Measurements from ENCODE around the gene TEKT3.

DNA sequence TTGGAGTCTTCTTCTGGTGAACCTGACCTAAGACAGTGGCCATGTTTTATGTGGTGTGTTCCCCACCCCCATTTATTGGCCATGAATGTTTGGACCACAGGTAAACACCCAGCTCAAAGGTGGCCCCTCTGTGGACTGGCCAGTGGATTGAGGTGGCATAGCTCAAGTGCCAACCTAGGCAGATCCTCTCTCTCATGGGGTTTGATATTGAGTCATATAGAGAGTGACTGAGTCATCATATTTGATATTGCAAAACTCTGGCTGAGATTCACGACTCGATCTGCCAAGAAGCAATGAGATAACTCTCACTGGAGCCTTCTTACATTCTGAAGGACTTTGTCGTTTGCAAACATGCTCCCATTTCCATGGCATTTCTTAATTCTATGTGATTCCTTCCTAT, 10.5 kb upstream of the TEKT3 start:
- TF ChIP-seq, protein P1, sequence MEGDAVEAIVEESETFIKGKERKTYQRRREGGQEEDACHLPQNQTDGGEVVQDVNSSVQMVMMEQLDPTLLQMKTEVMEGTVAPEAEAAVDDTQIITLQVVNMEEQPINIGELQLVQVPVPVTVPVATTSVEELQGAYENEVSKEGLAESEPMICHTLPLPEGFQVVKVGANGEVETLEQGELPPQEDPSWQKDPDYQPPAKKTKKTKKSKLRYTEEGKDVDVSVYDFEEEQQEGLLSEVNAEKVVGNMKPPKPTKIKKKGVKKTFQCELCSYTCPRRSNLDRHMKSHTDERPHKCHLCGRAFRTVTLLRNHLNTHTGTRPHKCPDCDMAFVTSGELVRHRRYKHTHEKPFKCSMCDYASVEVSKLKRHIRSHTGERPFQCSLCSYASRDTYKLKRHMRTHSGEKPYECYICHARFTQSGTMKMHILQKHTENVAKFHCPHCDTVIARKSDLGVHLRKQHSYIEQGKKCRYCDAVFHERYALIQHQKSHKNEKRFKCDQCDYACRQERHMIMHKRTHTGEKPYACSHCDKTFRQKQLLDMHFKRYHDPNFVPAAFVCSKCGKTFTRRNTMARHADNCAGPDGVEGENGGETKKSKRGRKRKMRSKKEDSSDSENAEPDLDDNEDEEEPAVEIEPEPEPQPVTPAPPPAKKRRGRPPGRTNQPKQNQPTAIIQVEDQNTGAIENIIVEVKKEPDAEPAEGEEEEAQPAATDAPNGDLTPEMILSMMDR (IDR thresholded peaks at IDR 0.05), result no peak
- TF ChIP-seq USF2 (IDR thresholded peaks at IDR 0.05; ENCODE audit: borderline replicate concordance, low read depth, low read length) (no peak), JUND (IDR thresholded peaks at IDR 0.05) (peak; percentile 65), POLR2AphosphoS5 (IDR thresholded peaks at IDR 0.05; ENCODE audit: low read depth, low read length) (no peak), GATA2 (CRISPR knock-in tag; IDR thresholded peaks at IDR 0.05) (no peak)
- TF ChIP-seq, protein P2, sequence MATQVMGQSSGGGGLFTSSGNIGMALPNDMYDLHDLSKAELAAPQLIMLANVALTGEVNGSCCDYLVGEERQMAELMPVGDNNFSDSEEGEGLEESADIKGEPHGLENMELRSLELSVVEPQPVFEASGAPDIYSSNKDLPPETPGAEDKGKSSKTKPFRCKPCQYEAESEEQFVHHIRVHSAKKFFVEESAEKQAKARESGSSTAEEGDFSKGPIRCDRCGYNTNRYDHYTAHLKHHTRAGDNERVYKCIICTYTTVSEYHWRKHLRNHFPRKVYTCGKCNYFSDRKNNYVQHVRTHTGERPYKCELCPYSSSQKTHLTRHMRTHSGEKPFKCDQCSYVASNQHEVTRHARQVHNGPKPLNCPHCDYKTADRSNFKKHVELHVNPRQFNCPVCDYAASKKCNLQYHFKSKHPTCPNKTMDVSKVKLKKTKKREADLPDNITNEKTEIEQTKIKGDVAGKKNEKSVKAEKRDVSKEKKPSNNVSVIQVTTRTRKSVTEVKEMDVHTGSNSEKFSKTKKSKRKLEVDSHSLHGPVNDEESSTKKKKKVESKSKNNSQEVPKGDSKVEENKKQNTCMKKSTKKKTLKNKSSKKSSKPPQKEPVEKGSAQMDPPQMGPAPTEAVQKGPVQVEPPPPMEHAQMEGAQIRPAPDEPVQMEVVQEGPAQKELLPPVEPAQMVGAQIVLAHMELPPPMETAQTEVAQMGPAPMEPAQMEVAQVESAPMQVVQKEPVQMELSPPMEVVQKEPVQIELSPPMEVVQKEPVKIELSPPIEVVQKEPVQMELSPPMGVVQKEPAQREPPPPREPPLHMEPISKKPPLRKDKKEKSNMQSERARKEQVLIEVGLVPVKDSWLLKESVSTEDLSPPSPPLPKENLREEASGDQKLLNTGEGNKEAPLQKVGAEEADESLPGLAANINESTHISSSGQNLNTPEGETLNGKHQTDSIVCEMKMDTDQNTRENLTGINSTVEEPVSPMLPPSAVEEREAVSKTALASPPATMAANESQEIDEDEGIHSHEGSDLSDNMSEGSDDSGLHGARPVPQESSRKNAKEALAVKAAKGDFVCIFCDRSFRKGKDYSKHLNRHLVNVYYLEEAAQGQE (IDR thresholded peaks at IDR 0.05; ENCODE audit: low read depth, low read length), result no peak

Data from SK-N-SH (cell line).